SH-SY5Y (cell line): ENCODE results near the gene SERPINI1.

Experiments
- GATA2 ChIP-seq: IDR thresholded peaks from 2 replicates; pipeline ENCODE4 v1.6.1; 2011; ENCODE audit warnings: mild to moderate bottlenecking, low read depth, low read length
- GATA3 ChIP-seq: IDR thresholded peaks from 2 replicates; pipeline ENCODE4 v1.6.1; 2011; ENCODE audit warnings: low read depth, mild to moderate bottlenecking, low read length, moderate library complexity

GRCh38 chr3:167808910-167809309 is 73.4 kb downstream of the SERPINI1 start:
- TF ChIP-seq GATA3 (no peak), GATA2 (no peak)
